Activated CD8-positive, alpha-beta T cell treated with anti-CD3 and anti-CD28 coated beads for 36 hours (primary cell): ENCODE data around the gene AMBRA1. TPM values are rescaled to one million over a fixed set of nuclear protein-coding genes. Genes with fewer than 3 reads are reported as not detected.

Experiments
- ATAC-seq: fragments of 200-7000 bp; cut with Tn5 transposase; one replicate; pipeline ENCODE4 v1.10.0; 2021; ENCODE audit warnings: mild to moderate bottlenecking, moderate library complexity
- CTCF ChIA-PET: fragments of 350-600 bp; sonication (Branson Sonifier 250); formaldehyde crosslinking; loops from one replicate; lab custom pipeline; 2021; ENCODE audit warnings: antibody characterized with exemption; lab: Charles Lee
- POLR2A ChIA-PET: fragments of 350-600 bp; sonication (Branson Sonifier 250); formaldehyde crosslinking; loops from one replicate; lab custom pipeline; 2021; ENCODE audit warnings: antibody characterized with exemption; lab: Charles Lee
- DNase-seq: peaks from one replicate; pipeline ENCODE4 v3.0.0-alpha.2; 2020
- H3K27ac Mint-ChIP-seq: one replicate; pipeline ENCODE4 v1.8.0; 2021; ENCODE audit warnings: mild to moderate bottlenecking, mixed read lengths
- H3K27me3 Mint-ChIP-seq: one replicate; pipeline ENCODE4 v1.8.0; 2021; ENCODE audit warnings: mixed read lengths
- H3K36me3 Mint-ChIP-seq: one replicate; pipeline ENCODE4 v1.8.0; 2021; ENCODE audit warnings: low read depth, mixed read lengths
- H3K4me1 Mint-ChIP-seq: one replicate; pipeline ENCODE4 v1.8.0; 2021; ENCODE audit warnings: low read depth, mixed read lengths
- H3K4me3 Mint-ChIP-seq: one replicate; pipeline ENCODE4 v1.8.0; 2021; ENCODE audit warnings: mild to moderate bottlenecking, moderate library complexity, mixed read lengths
- H3K9me3 Mint-ChIP-seq: one replicate; pipeline ENCODE4 v1.8.0; 2021; ENCODE audit warnings: mixed read lengths
- CTCF ChIP-seq: fragments of 200-600 bp; IDR thresholded peaks from one replicate; pipeline ENCODE4 v1.8.0; 2022; ENCODE audit warnings: antibody characterized with exemption, mild to moderate bottlenecking
- intact Hi-C: fragments of 100-400 bp; cut with micrococcal nuclease; formaldehyde crosslinking; loops from one replicate; pipeline ENCODE4 v1.10.0; 2022
- total RNA-seq, 2 experiments: library from RNA; stranded (reverse); gene quantifications; one replicate each; pipeline ENCODE4 v1.2.3, GENCODE V29; 2021

AMBRA1 gene
- total RNA-seq, 2 experiments from 2014 or later = 24.0 to 24.1 TPM

- Mint-ChIP-seq H3K4me3 (peak within 1 kb of the TSS; percentile 87), H3K36me3 (peaks cover 6% of the 10 kb centered on the region), H3K9me3 (no peaks in the 10 kb centered on the region), H3K27ac (peak within 1 kb of the TSS; percentile 99), H3K4me1 (peaks cover 38% of the 10 kb centered on the region), H3K27me3 (no peaks in the 10 kb centered on the region)
- ATAC-seq (peak; percentile 94), DNase-seq (peak; percentile 95)
- peak; percentile 91 for TF ChIP-seq CTCF
- intact Hi-C loops = no loop called here
- POLR2A ChIA-PET = interaction anchor here (1.0 to 2.4 kb wide), 11 partner anchors 9 to 378 kb away, joined by 3 to 18 read pairs (median 4); partner anchors contain the start of genes AMBRA1, ARHGAP1 and ZNF408
- CTCF ChIA-PET = interaction anchor here (0.6 to 3.8 kb wide), 29 partner anchors 9 to 590 kb away, joined by 3 to 16 read pairs (median 4); partner anchors contain the start of genes AMBRA1 and CHRM4
Observed at GRCh38 chr11:46617134-46617971, 23.5 kb upstream of the AMBRA1 start, which contains the start of the genes ATG13 and HARBI1. TSS of gene ATG13 (plus strand) at chr11:46617553. CDS start at chr11:46644292, 26,739 bp downstream. TSS of gene HARBI1 (minus strand) at chr11:46617227. CDS start at chr11:46616237, 990 bp downstream.

GRCh38 chr11:46616551-46617133 lies 22.8 kb upstream of the AMBRA1 start:
- no peaks in the 10 kb centered on the region for H3K9me3 Mint-ChIP-seq
- ChIA-PET CTCF (interaction anchor here (0.8 to 3.8 kb wide), 15 partner anchors 17 to 279 kb away, joined by 3 to 16 read pairs (median 4); partner anchors contain the start of genes AMBRA1 and CHRM4), POLR2A (interaction anchor here (0.6 to 2.4 kb wide), 7 partner anchors 10 to 350 kb away, joined by 3 to 18 read pairs (median 5); partner anchors contain the start of gene AMBRA1)
- H3K36me3 Mint-ChIP-seq = peaks cover 6% of the 10 kb centered on the region
- ATAC-seq (peak; percentile 21), DNase-seq (no peak)
- peak overlapping the region; percentile 87 for H3K4me3 Mint-ChIP-seq
- peak overlapping the region; percentile 99 for H3K27ac Mint-ChIP-seq
- no peak for TF ChIP-seq CTCF
- no peaks in the 10 kb centered on the region for H3K27me3 Mint-ChIP-seq
- intact Hi-C loops = no loop called here
- peaks cover 36% of the 10 kb centered on the region for H3K4me1 Mint-ChIP-seq

GRCh38 chr11:46615756-46616155 lies 21.9 kb upstream of the AMBRA1 start:
- ATAC-seq = no peak
- Mint-ChIP-seq H3K4me1 (peaks cover 30% of the 10 kb centered on the region), H3K27me3 (no peaks in the 10 kb centered on the region), H3K9me3 (no peaks in the 10 kb centered on the region), H3K36me3 (peaks cover 2% of the 10 kb centered on the region), H3K27ac (peak overlapping the region; percentile 13), H3K4me3 (peak overlapping the region; percentile 87)
- POLR2A ChIA-PET = interaction anchor here (0.9 to 1.2 kb wide), 2 partner anchors 15 to 22 kb away, joined by 4 to 5 read pairs; no protein-coding TSS in a partner anchor
- TF ChIP-seq CTCF = no peak
- DNase-seq = no peak
- intact Hi-C loops = no loop called here
- CTCF ChIA-PET = interaction anchor here (0.9 to 1.4 kb wide), 3 partner anchors 9 to 245 kb away, joined by 3 to 5 read pairs (median 3); no protein-coding TSS in a partner anchor

- intact Hi-C loops = no loop called here
- POLR2A ChIA-PET = interaction anchor here (0.8 to 2.0 kb wide), 2 partner anchors 10 to 18 kb away, joined by 3 to 9 read pairs; partner anchors contain the start of gene AMBRA1
Observed at GRCh38 chr11:46612326-46612725, 18.5 kb upstream of the AMBRA1 start.

More at GRCh38 chr11:46612326-46612725, 18.5 kb upstream of the AMBRA1 start:
- ATAC-seq = no peak
- no peaks in the 10 kb centered on the region for H3K9me3 Mint-ChIP-seq
- TF ChIP-seq CTCF = no peak
- no peak for DNase-seq
- no peak overlapping the region for H3K4me3 Mint-ChIP-seq
- CTCF ChIA-PET = interaction anchor here (1.1 kb wide), 1 partner anchor 121 kb away, joined by 3 read pairs; no protein-coding TSS in a partner anchor
- H3K36me3 Mint-ChIP-seq = no peaks in the 10 kb centered on the region
- peaks cover 12% of the 10 kb centered on the region for H3K4me1 Mint-ChIP-seq
- no peaks in the 10 kb centered on the region for H3K27me3 Mint-ChIP-seq
- no peak overlapping the region for H3K27ac Mint-ChIP-seq
